ENCODE results near the gene PDGFA.

PDGFA gene

DNA sequence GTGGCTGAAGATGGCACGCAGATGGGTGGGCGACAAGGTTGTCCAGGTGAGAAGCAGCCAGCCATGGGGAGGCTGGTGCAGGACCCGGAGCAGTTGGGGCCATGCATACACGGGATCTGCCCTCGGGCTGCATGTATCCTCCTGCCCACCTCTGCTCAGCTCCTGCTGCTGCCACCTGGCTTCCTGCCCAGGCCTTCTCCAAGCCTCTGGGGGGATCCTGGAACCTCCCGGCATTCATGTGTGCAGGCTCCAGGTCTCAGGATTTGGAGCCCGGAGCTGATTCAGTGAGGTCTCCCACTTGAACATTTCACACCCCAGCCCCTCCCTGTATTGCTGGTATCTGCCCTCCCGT is 27.0 kb downstream of the PDGFA start:
- no peaks in the 10 kb centered on the region for H3K9me3 Mint-ChIP-seq
- no peak overlapping the region for H3K4me3 Mint-ChIP-seq
- H3K4me1 Mint-ChIP-seq (ENCODE audit: low read depth), result no peaks in the 10 kb centered on the region
- H3K27ac Mint-ChIP-seq, result no peak overlapping the region
- intact Hi-C loops (cut with micrococcal nuclease), result no loop called here
- peaks cover 10% of the 10 kb centered on the region for H3K27me3 Mint-ChIP-seq
- H3K36me3 Mint-ChIP-seq (ENCODE audit: low read depth), result no peaks in the 10 kb centered on the region

DNA sequence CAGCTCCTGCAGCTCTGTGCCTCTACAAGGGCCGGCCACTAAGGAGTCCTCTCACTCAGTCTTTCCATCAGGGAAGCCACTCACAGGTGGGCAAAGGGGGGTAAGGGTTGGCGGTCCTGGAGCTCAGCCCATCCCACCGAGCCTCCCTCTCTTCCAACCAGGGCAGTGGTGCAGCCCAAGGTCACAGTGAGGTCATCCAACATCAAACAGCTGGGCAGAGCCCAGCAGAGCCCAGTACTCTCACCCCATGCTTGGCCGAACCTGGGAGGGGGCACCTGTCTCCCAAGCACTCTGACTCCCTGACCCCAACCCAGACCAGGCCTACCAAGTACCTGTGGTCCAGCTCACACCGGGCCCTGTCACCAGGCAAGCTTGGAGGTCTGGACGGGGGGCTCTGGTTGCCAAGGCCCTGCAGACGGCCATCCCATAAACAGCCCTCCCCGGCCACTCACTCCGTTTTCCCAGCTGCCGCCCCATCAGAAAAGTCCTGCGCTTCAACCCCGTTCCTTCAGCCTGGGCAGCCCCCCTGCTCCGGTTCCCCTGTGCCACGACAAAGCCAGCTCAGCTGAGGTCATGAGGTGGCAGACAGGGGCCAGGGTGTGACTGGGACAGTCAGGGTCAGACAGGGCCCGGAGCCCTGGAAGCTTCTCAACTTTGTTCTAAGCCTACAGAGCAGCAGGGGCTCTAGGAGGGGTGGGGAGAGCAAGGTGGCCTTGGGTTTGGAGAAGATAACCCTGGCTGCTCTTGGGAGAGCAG is 27.5 kb downstream of the PDGFA start:
- peaks cover 15% of the 10 kb centered on the region for H3K27me3 Mint-ChIP-seq
- no peak overlapping the region for H3K27ac Mint-ChIP-seq
- H3K9me3 Mint-ChIP-seq, result no peaks in the 10 kb centered on the region
- no peaks in the 10 kb centered on the region for H3K36me3 Mint-ChIP-seq (ENCODE audit: low read depth)
- no peak overlapping the region for H3K4me3 Mint-ChIP-seq
- H3K4me1 Mint-ChIP-seq (ENCODE audit: low read depth), result no peaks in the 10 kb centered on the region
- intact Hi-C loops (cut with micrococcal nuclease), result no loop called here

- intact Hi-C loops (cut with micrococcal nuclease), result no loop called here
- Mint-ChIP-seq H3K9me3 (no peaks in the 10 kb centered on the region), H3K27ac (no peak overlapping the region), H3K27me3 (peaks cover 17% of the 10 kb centered on the region), H3K4me1 (ENCODE audit: low read depth) (no peaks in the 10 kb centered on the region), H3K36me3 (ENCODE audit: low read depth) (no peaks in the 10 kb centered on the region), H3K4me3 (no peak overlapping the region)
Measured at GRCh38 chr7:491292-491957, 28.2 kb downstream of the PDGFA start.

GRCh38 chr7:490461-491291 is 29.0 kb downstream of the PDGFA start:
- intact Hi-C loops (cut with micrococcal nuclease), result no loop called here
- no peak overlapping the region for H3K4me3 Mint-ChIP-seq
- no peaks in the 10 kb centered on the region for H3K9me3 Mint-ChIP-seq
- H3K27ac Mint-ChIP-seq, result no peak overlapping the region
- H3K36me3 Mint-ChIP-seq (ENCODE audit: low read depth), result no peaks in the 10 kb centered on the region
- H3K27me3 Mint-ChIP-seq, result peaks cover 22% of the 10 kb centered on the region
- H3K4me1 Mint-ChIP-seq (ENCODE audit: low read depth), result no peaks in the 10 kb centered on the region

DNA sequence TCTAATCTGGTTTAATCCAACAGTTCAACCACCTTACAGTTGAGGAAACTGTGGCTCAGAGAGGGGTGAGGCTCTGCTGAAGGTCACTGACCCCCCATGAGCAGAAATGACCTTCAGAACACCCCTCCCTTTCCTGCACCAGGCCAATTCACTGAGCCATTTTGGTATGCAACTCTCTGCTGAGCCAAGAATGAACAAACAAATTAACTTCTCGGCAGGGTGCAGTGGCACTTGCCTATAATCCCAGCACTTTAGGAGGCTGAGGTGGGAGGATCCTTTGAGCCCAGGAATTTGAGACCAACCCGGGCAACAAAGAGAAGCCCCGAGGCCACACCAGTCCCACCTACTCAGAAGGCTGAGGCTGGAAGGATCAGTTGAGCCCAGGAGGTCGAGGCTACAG is 29.8 kb downstream of the PDGFA start:
- no peak overlapping the region for H3K4me3 Mint-ChIP-seq
- H3K27me3 Mint-ChIP-seq, result peaks cover 22% of the 10 kb centered on the region
- intact Hi-C loops (cut with micrococcal nuclease), result no loop called here
- H3K27ac Mint-ChIP-seq, result no peak overlapping the region
- no peaks in the 10 kb centered on the region for H3K9me3 Mint-ChIP-seq
- H3K4me1 Mint-ChIP-seq (ENCODE audit: low read depth), result no peaks in the 10 kb centered on the region
- H3K36me3 Mint-ChIP-seq (ENCODE audit: low read depth), result no peaks in the 10 kb centered on the region

- Mint-ChIP-seq H3K4me3 (no peak overlapping the region), H3K27ac (no peak overlapping the region), H3K36me3 (ENCODE audit: low read depth) (no peaks in the 10 kb centered on the region), H3K27me3 (peaks cover 26% of the 10 kb centered on the region), H3K4me1 (ENCODE audit: low read depth) (no peaks in the 10 kb centered on the region), H3K9me3 (peaks cover 16% of the 10 kb centered on the region)
- intact Hi-C loops (cut with micrococcal nuclease), result no loop called here
Measured at GRCh38 chr7:486216-486743, 33.4 kb downstream of the PDGFA start.

GRCh38 chr7:485188-486081 is 34.2 kb downstream of the PDGFA start:
- Mint-ChIP-seq H3K36me3 (ENCODE audit: low read depth) (no peaks in the 10 kb centered on the region), H3K4me1 (ENCODE audit: low read depth) (no peaks in the 10 kb centered on the region), H3K9me3 (peaks cover 16% of the 10 kb centered on the region), H3K27ac (no peak overlapping the region), H3K4me3 (no peak overlapping the region), H3K27me3 (peaks cover 25% of the 10 kb centered on the region)
- intact Hi-C loops (cut with micrococcal nuclease), result no loop called here

DNA sequence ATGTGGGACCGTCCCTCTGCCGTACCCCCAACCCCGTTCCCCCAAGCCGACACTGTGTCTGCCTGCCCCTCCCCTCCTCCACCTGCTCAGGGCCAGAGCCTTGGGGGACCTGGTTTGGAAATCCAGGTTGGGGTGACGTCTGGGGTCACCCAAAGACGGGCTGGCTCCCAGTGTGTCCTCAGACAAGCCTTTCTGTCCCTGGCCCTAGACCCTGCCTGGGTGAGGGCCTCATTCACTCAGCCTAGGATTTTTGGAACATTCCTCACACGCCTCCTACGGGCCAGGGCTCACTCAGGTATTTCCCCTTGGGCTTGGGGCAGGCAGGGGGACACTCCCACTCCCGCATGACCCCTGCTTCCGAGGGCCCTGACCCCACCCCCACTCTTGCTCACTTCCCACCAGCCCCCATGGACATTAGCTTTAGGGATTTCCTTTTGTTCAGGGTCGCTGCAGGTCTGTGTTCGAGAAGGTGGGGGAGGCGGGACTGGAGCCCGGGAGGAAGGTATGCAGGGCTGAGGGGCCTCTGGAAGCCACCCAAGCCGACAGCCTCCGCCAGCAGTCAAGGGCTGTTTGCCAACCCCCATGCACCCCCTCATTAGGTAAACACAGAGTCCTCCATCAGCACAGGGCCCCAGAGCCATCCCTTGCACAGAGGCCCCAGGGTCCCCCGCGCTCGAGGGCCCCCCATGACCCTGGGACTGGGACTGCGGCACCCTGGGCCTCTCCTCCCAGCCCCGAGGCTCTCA is 35.1 kb downstream of the PDGFA start:
- Mint-ChIP-seq H3K27ac (no peak overlapping the region), H3K27me3 (peaks cover 25% of the 10 kb centered on the region)

DNA sequence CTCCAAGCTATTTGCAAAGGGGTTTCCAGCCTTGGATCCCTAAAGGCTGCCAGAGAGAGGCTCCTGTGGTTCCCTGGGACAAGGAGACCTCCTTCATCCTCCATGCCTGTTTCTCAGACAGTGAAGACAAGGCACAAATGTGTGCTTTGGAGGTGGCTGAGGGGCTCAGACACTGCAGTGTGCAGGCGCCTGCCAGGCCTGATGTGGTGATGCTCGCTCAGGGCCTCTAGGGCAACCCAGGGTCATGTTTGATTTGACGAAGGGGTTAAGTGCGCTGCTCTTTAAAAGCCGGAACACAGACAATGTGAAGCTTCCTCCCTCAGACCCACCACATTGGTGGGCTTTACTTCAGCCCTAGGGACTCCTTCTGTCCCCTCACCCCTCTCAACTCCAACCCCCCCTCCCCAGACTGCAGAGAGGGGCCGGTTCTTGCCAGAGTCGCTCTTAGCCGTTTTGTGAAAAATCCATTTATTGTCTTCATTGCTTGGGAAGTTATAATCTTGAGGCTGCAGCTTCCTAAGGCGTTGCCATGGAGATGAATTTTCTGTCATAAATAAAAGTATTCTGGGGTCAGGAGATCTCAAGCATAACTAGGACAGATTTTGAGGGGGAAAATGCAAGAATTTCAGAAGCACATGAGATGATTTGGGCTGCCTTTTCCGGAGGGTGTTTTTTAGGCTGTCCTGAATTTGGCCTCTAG is 35.8 kb downstream of the PDGFA start:
- intact Hi-C loops (cut with micrococcal nuclease), result no loop called here
- Mint-ChIP-seq H3K4me1 (ENCODE audit: low read depth) (no peaks in the 10 kb centered on the region), H3K36me3 (ENCODE audit: low read depth) (no peaks in the 10 kb centered on the region), H3K27me3 (peaks cover 25% of the 10 kb centered on the region), H3K27ac (no peak overlapping the region), H3K9me3 (peaks cover 16% of the 10 kb centered on the region), H3K4me3 (no peak overlapping the region)

More for the DNA sequence above, 35.1 kb downstream of the PDGFA start:
- H3K9me3 Mint-ChIP-seq, result peaks cover 16% of the 10 kb centered on the region
- no peaks in the 10 kb centered on the region for H3K36me3 Mint-ChIP-seq (ENCODE audit: low read depth)
- H3K4me3 Mint-ChIP-seq, result no peak overlapping the region
- intact Hi-C loops (cut with micrococcal nuclease), result no loop called here
- no peaks in the 10 kb centered on the region for H3K4me1 Mint-ChIP-seq (ENCODE audit: low read depth)

DNA sequence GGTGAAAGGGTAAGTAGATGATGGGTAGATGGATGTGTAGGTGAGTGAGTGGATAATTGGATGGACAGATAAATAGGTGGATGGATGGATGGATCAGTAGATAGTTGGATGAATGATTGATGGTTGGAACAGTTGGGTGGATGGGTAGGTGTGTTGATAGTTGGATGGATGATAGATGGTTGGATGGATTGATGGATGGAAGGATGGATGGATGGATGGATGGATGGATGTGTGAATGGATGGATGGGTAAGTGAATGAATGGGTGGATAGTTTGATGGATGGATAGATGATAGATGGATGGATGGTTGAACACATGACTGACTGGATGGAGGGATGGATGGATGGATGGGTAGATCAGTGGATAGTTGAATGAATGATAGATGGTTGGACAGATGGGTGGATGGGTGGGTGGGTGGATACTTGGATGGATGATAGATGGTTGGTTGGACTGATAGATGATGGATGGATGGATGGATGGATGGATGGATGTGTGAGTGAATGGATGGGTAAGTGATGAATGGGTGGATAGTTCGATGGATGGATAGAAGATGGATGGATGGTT is 37.0 kb downstream of the PDGFA start:
- Mint-ChIP-seq H3K4me3 (no peak overlapping the region), H3K4me1 (ENCODE audit: low read depth) (no peaks in the 10 kb centered on the region), H3K27me3 (peaks cover 17% of the 10 kb centered on the region), H3K27ac (no peak overlapping the region), H3K9me3 (peaks cover 16% of the 10 kb centered on the region), H3K36me3 (ENCODE audit: low read depth) (no peaks in the 10 kb centered on the region)
- intact Hi-C loops (cut with micrococcal nuclease), result no loop called here

DNA sequence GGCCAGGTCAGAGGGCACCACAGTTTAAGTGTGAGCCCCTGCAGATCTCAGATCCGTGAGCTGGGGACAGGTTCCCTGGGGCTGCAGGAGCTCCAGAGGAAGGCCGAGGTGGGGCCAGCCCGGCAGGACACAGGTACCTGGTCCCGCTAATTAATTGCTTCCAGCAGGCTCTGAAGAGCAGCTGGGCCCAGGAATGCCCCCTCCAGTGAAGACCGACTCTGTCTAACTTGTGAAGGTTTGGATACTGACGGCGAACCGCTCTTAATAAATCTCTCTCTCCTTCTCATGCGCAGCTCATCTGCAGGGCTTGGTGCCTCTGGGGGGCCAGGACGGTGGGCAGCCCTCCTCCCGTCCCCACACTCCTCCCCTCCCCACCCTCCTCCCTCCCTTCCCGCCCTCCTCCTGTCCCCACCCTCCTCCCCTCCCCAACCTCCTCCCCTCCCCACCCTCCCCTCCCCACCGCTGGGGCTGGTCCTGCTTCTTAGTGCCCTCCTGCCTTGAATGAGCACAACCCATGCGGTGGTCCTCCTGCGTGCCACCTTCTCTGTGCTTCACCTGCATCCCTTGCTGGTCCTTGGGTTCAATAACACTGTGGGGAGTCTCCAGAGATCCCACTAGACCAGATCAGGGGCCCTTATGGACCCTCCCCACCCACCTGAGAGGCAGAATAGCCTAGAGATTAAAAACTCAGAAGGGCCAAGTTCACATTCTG is 38.3 kb downstream of the PDGFA start:
- Mint-ChIP-seq H3K9me3 (peaks cover 16% of the 10 kb centered on the region), H3K36me3 (ENCODE audit: low read depth) (no peaks in the 10 kb centered on the region), H3K4me1 (ENCODE audit: low read depth) (no peaks in the 10 kb centered on the region), H3K4me3 (no peak overlapping the region), H3K27me3 (peaks cover 10% of the 10 kb centered on the region), H3K27ac (no peak overlapping the region)
- intact Hi-C loops (cut with micrococcal nuclease), result no loop called here
